Heart right ventricle (tissue), 16 donors: ENCODE measurements around the gene CDC23. TPM values are rescaled to one million over a fixed set of nuclear protein-coding genes. Genes with fewer than 3 reads are reported as not detected.
"Not testable (repeated sequence)": the region's sequence is repeated elsewhere in the genome, so short reads cannot be mapped to it uniquely, and the experiment has no call there.

ENCODE experiments used
- ATAC-seq, 8 donors: fragments of 200-7000 bp; cut with Tn5 transposase; one replicate each; pipeline ENCODE4 v1.9.1; 2020; ENCODE audit warnings: mild to moderate bottlenecking in 8 of 8, moderate library complexity in 8 of 8, moderate number of reproducible peaks in 1 of 8
- DNase-seq, 2 donors: peaks; one replicate each; pipeline ENCODE4 v3.0.0-alpha.2; 2020
- H3K27ac ChIP-seq, 10 donors: fragments of 200-600 bp; sonication (generic) in 2 of 10; one replicate each; pipeline versions ENCODE4 v1.5.0 to v1.8.0; 2020 to 2022; ENCODE audit warnings: mild to moderate bottlenecking in 3 of 10
- H3K27me3 ChIP-seq, 7 donors: fragments of 200-600 bp; one replicate each; pipeline ENCODE4 v1.8.0; 2021 to 2022; ENCODE audit warnings: mild to moderate bottlenecking in 2 of 7
- H3K36me3 ChIP-seq, 9 donors: fragments of 200-600 bp; sonication (generic) in 1 of 9; one replicate each; pipeline versions ENCODE4 v1.5.0 to v1.8.0; 2020 to 2022; ENCODE audit warnings: mild to moderate bottlenecking in 2 of 9
- H3K4me1 ChIP-seq, 9 donors: fragments of 200-600 bp; sonication (generic) in 1 of 9; one replicate each; pipeline versions ENCODE4 v1.5.0 to v1.8.0; 2020 to 2022; ENCODE audit warnings: mild to moderate bottlenecking in 4 of 9
- H3K4me3 ChIP-seq, 10 donors: fragments of 200-600 bp; sonication (generic) in 2 of 10; one replicate each; pipeline versions ENCODE4 v1.5.0 to v1.8.0; 2020 to 2022; ENCODE audit warnings: mild to moderate bottlenecking in 7 of 10, moderate library complexity in 2 of 10
- H3K9me3 ChIP-seq, 11 donors: fragments of 200-600 bp in 10 of 11; sonication (generic) in 2 of 11; one replicate each; pipeline versions ENCODE4 v1.5.0 to v1.8.0; 2013 to 2022; ENCODE audit warnings: mild to moderate bottlenecking in 2 of 11, control low read depth in 1 of 11, moderate library complexity in 1 of 11
- WGBS, 2 donors: extraction: QIAGEN DNeasy Blood & Tissue Kit; methylation state at CpG; one replicate each; pipeline ENCODE4 v1.1.7; 2013; ENCODE audit warnings: inconsistent platforms in 1 of 2; 5-methylcytosine and 5-hydroxymethylcytosine counted together
- intact Hi-C, 10 donors: fragments of 100-400 bp; cut with DNase I; formaldehyde crosslinking; loops; one replicate each; pipeline versions ENCODE4 v1.11.1 to v1.14.2; 2022
- polyA plus RNA-seq, 2 donors: library from polyadenylated mRNA; stranded (reverse); fragments of 200-250 nt; gene quantifications; one replicate each; pipeline ENCODE4 v1.2.3, GENCODE V29; 2013
- total RNA-seq, 10 donors: library from RNA; stranded (reverse); fragmentation: NEBNext Ultra II Directional in 3 of 10; extraction: Animal tissue kit (Norgen Biotek cat#: 25700) in 3 of 10; gene quantifications; one replicate each; pipeline versions ENCODE4 v1.2.1 to v1.2.4, GENCODE V29; 2021 to 2023
- TF ChIP-seq, protein P1 (sequence below), 9 donors: fragments of 200-600 bp; sonication (generic) in 2 of 9; IDR thresholded peaks; one replicate each; pipeline versions ENCODE4 v1.5.0 to v1.8.0; 2021 to 2022; ENCODE audit warnings: antibody characterized with exemption in 9 of 9, mild to moderate bottlenecking in 5 of 9, moderate library complexity in 1 of 9
- donor health status: Arrhythmogenic right ventricular cardiomyopathy.
- donor health status: ischemic (EF 13 %, LVEDD 7.1; RV severe dilation, severe dysfunction).
- donor health status: healthy with polysubstance abuse.
- donor health status: DM: no; HTN: yes; CAD: no.
- donor health status: DM: no; HTN: no; CAD: no.
- donor health status: ischemic (EF 25% LVEDD 6.9; RV normal size, moderate dysfunction).
- donor health status: ischemic (EF 25% LVEDD 5.7; RV mildly dilated, moderate dysfunction).
- donor health status: healthy.
- donor health status: DM: yes; HTN: yes; CAD: no.
- donor health status: Ischemic cardiomyopathy.
- donor health status: ischemic (EF 35%, LVEDD 5.7; RV mildly dilated, moderate dysfunction).
- donor health status: nonischemic (EF 11% LVEDD 7.7; RV severe dilation, severe dysfunction).
- donor health status: DM: yes; HTN: yes; CAD: no.
- donor health status: PGD.
- donor health status: ischemic (EF 29% LVEDD 5.4; RV normal size, mild dysfunction).
- donor health status: nonischemic (EF 23%, LVEDD 6.1; RV moderate dilation, normal function).

The CDC23 gene
- total and polyA plus RNA-seq, 12 donors: 10.5 to 23.0 (median 16.5) TPM

DNA sequence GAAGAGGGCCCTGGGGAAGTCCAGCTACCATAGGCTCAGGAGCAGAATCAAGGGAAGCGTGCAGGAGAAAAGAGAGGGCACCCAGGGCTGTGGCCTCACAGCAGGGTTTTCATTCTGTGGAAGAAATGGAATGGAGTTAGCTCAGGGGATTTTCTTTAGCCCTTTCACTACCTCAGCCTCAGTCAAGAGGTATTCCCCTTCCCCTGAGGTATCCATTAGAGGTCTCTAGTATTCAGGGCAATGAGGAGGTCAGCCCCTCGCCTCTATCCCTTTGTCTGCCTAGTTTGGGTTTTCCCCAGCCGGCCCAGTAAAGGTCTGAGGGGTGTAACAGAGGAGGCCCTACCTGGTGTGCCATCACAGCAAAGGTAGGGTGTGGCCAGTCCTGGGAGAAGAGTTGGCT is 39.8 kb upstream of the CDC23 start:
- H3K4me3 ChIP-seq: no peak overlapping the region
- no peak overlapping the region for H3K27ac ChIP-seq
- TF ChIP-seq, protein P1, sequence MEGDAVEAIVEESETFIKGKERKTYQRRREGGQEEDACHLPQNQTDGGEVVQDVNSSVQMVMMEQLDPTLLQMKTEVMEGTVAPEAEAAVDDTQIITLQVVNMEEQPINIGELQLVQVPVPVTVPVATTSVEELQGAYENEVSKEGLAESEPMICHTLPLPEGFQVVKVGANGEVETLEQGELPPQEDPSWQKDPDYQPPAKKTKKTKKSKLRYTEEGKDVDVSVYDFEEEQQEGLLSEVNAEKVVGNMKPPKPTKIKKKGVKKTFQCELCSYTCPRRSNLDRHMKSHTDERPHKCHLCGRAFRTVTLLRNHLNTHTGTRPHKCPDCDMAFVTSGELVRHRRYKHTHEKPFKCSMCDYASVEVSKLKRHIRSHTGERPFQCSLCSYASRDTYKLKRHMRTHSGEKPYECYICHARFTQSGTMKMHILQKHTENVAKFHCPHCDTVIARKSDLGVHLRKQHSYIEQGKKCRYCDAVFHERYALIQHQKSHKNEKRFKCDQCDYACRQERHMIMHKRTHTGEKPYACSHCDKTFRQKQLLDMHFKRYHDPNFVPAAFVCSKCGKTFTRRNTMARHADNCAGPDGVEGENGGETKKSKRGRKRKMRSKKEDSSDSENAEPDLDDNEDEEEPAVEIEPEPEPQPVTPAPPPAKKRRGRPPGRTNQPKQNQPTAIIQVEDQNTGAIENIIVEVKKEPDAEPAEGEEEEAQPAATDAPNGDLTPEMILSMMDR (IDR thresholded peaks at IDR 0.05): no peak
- H3K4me1 ChIP-seq: no peaks in the 10 kb centered on the region
- H3K36me3 ChIP-seq: no peaks in the 10 kb centered on the region
- intact Hi-C loops: no loop called here
- WGBS, 2 donors: 86 to 97% methylated on average over 3 of the region's 3 CpGs
- H3K27me3 ChIP-seq: peaks cover 0 to 5% (median 0%) of the 10 kb centered on the region in 7 donors
- no peaks in the 10 kb centered on the region for H3K9me3 ChIP-seq
- DNase-seq: no peak
- ATAC-seq: no peak

DNA sequence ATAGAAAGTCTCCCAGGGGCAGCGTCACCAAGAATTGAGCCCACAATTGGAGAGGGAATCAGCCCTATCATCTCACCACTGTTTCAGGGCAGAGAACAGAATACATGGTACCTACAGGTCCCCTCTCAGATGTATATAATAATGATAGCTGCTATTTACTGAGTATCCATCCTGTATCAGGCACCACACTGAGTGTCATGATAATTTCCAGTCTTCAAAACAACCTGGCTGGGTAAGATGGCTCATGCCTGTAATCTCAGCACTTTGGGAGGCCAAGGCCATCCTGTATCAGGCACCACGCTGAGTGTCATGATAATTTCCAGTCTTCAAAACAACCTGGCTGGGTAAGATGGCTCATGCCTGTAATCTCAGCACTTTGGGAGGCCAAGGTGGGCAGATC is 34.7 kb upstream of the CDC23 start:
- WGBS, 2 donors: 80 to 86% methylated on average over 2 of the region's 2 CpGs
- H3K27me3 ChIP-seq, H3K27ac ChIP-seq, H3K4me3 ChIP-seq, intact Hi-C loops, H3K4me1 ChIP-seq, H3K36me3 ChIP-seq, DNase-seq, H3K9me3 ChIP-seq, ATAC-seq: not testable (repeated sequence)

DNA sequence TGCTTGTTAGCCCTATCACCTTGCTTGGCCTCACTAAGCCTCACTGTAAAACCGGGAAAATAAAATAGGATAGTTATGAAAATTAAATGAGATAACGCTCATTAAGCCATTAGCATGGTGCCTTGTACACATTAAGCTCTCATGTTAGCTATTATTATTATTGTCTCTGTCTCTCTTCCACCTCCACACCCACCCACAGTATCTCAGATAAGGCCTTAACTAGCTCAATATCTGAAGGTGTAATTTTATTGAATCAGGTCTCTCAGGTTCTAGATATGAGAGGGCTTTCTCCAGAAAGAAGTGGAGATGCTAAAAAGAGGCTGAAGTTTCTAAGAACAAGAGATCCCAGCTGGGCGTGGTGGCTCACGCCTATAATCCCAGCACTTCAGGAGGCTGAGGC is 33.7 kb upstream of the CDC23 start:
- H3K4me1 ChIP-seq: peaks cover 0 to 7% (median 5%) of the 10 kb centered on the region in 9 donors
- no peaks in the 10 kb centered on the region for H3K36me3 ChIP-seq
- WGBS, 2 donors: 91 to 95% methylated on average over 4 of the region's 4 CpGs
- no peak overlapping the region for H3K27ac ChIP-seq
- no peaks in the 10 kb centered on the region for H3K9me3 ChIP-seq
- DNase-seq: no peak
- H3K4me3 ChIP-seq: no peak overlapping the region
- TF ChIP-seq, protein P1 (IDR thresholded peaks at IDR 0.05): no peak
- peaks cover 0 to 7% (median 0%) of the 10 kb centered on the region in 7 donors for H3K27me3 ChIP-seq
- no peak for ATAC-seq
- intact Hi-C loops: no loop called here

DNA sequence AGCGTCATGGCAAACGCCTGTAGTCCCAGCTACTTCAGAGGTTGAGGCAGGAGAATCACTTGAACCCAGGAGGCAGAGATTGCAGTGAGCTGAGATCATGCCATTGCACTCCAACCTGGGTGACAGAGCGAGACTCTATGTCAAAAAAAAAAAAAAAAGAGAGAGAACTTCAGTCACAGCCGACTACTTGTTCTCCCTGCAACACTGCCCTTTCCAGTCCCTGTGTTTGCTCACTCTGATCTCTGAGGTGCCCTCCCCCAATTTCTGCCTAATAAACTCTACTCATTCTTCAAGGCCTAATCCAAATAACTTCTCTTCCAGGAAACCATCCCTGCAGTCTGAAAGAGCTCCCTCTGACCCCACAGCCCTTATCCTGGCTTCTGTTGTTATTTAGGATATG is 33.2 kb upstream of the CDC23 start:
- intact Hi-C loops: no loop called here
- peaks cover 0 to 12% (median 0%) of the 10 kb centered on the region in 7 donors for H3K27me3 ChIP-seq
- 85 to 94% methylated on average over 4 of the region's 4 CpGs for WGBS, 2 donors

DNA sequence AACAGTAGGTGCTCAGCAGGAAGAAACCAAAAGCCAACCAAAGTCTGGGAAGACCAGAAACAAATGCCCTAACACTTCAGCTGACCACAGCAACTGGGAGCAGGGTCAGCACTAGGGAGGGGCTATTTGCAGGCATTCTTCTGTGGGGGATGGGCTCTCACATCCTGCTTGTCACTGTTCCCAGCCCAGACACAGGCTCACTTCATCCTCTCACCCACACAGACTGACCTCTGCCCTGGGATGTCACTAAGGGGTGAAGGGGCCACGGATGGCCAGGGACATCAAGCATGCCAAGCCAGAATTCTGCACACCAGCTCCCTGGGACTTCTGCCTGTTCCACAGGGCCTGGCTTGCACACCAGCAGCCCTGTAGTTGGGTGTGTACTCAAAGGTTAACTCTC is 32.6 kb upstream of the CDC23 start:
- Histone ChIP-seq H3K36me3 (no peaks in the 10 kb centered on the region), H3K4me1 (peaks cover 4 to 13% (median 13%) of the 10 kb centered on the region in 9 donors), H3K27me3 (peaks cover 0 to 18% (median 0%) of the 10 kb centered on the region in 7 donors), H3K4me3 (no peak overlapping the region), H3K27ac (no peak overlapping the region), H3K9me3 (no peaks in the 10 kb centered on the region)
- intact Hi-C loops: no loop called here
- DNase-seq: no peak
- 19 to 20% methylated on average over 1 of the region's 1 CpG for WGBS, 2 donors
- TF ChIP-seq, protein P1 (IDR thresholded peaks at IDR 0.05): no peak
- no peak for ATAC-seq

More for the DNA sequence above, 33.2 kb upstream of the CDC23 start:
- Histone ChIP-seq H3K9me3 (no peaks in the 10 kb centered on the region), H3K4me1 (peaks cover 2 to 12% (median 10%) of the 10 kb centered on the region in 9 donors), H3K27ac (no peak overlapping the region), H3K36me3 (no peaks in the 10 kb centered on the region), H3K4me3 (no peak overlapping the region)
- DNase-seq: no peak
- TF ChIP-seq, protein P1 (IDR thresholded peaks at IDR 0.05): no peak
- ATAC-seq: no peak
